GM21360 (cell line): ENCODE measurements around the gene ANKRD13A.
A peak's percentile ranks its signal among the peaks of the same experiment; 100 is the strongest.
"Not testable (repeated sequence)": the region's sequence is repeated elsewhere in the genome, so short reads cannot be mapped to it uniquely, and the experiment has no call there.

Experiments used
- ATAC-seq: cut with Tn5 transposase; IDR thresholded peaks from one replicate; pipeline ENCODE4 v1.9.1; 2021; ENCODE audit warnings: mild to moderate bottlenecking, moderate library complexity; ENCODE audit not compliant: unreplicated experiment

ANKRD13A gene

GRCh38 chr12:110047297-110047940 lies 48.2 kb downstream of the ANKRD13A start:
- ATAC-seq, result no peak

- ATAC-seq, result peak; percentile 98
These were observed 49.2 kb downstream of the ANKRD13A start, which contains the start of gene C12orf76 for GRCh38 chr12:110048242-110049027. TSS of gene C12orf76 (minus strand) at chr12:110048522. CDS start at chr12:110048495, 27 bp downstream.

- not testable (repeated sequence) for ATAC-seq
These were observed 49.8 kb downstream of the ANKRD13A start for GRCh38 chr12:110049034-110049433.

GRCh38 chr12:110049666-110050065 lies 50.4 kb downstream of the ANKRD13A start:
- not testable (repeated sequence) for ATAC-seq

GRCh38 chr12:110050927-110051326 lies 51.7 kb downstream of the ANKRD13A start:
- ATAC-seq, result no peak

GRCh38 chr12:110055375-110056352 lies 56.4 kb downstream of the ANKRD13A start:
- ATAC-seq, result not testable (repeated sequence)

- ATAC-seq, result not testable (repeated sequence)
These were observed 57.4 kb downstream of the ANKRD13A start for GRCh38 chr12:110056643-110057042.

GRCh38 chr12:110058875-110059615 lies 59.8 kb downstream of the ANKRD13A start:
- no peak for ATAC-seq

GRCh38 chr12:110059651-110060000 lies 60.4 kb downstream of the ANKRD13A start:
- no peak for ATAC-seq

GRCh38 chr12:110062241-110062640 lies 63.0 kb downstream of the ANKRD13A start:
- ATAC-seq, result no peak

GRCh38 chr12:110065540-110065939 lies 66.3 kb downstream of the ANKRD13A start:
- no peak for ATAC-seq

GRCh38 chr12:110067531-110067930 lies 68.3 kb downstream of the ANKRD13A start:
- no peak for ATAC-seq

GRCh38 chr12:110068115-110068514 lies 68.9 kb downstream of the ANKRD13A start:
- ATAC-seq, result not testable (repeated sequence)

- no peak for ATAC-seq
These were observed 69.4 kb downstream of the ANKRD13A start for GRCh38 chr12:110068654-110069053.

- ATAC-seq, result no peak
These were observed 72.3 kb downstream of the ANKRD13A start for GRCh38 chr12:110071504-110071903.

- no peak for ATAC-seq
These were observed 72.7 kb downstream of the ANKRD13A start for GRCh38 chr12:110071967-110072366.

GRCh38 chr12:110072636-110073035 lies 73.4 kb downstream of the ANKRD13A start:
- not testable (repeated sequence) for ATAC-seq

- no peak for ATAC-seq
These were observed 74.0 kb downstream of the ANKRD13A start for GRCh38 chr12:110073049-110073831.

GRCh38 chr12:110074089-110074488 lies 74.9 kb downstream of the ANKRD13A start:
- no peak for ATAC-seq

GRCh38 chr12:110075880-110076279 lies 76.7 kb downstream of the ANKRD13A start:
- ATAC-seq, result no peak
